HepG2 (cell line): ENCODE data around the gene IL27RA. TPM values are rescaled to one million over a fixed set of nuclear protein-coding genes. Genes with fewer than 3 reads are reported as not detected.

Experiments used
- CHD4 ChIP-seq: fragments of 200-600 bp; sonication (generic); IDR thresholded peaks from 2 replicates; pipeline ENCODE4 v1.7.0; 2017; ENCODE audit warnings: mild to moderate bottlenecking, low read length, borderline replicate concordance
- FOXC1 ChIP-seq: sonication (generic); formaldehyde crosslinking; IDR thresholded peaks from 2 replicates; pipeline ENCODE4 v1.8.0; 2022; ENCODE audit warnings: mild to moderate bottlenecking, missing genetic modification reagents, borderline replicate concordance
- FOXM1 ChIP-seq: sonication (generic); formaldehyde crosslinking; IDR thresholded peaks from 2 replicates; pipeline ENCODE4 v1.5.0; 2020; ENCODE audit warnings: missing genetic modification reagents
- HDAC1 ChIP-seq: sonication (generic); formaldehyde crosslinking; IDR thresholded peaks from 2 replicates; pipeline ENCODE4 v1.5.1; 2020; ENCODE audit warnings: mild to moderate bottlenecking, missing genetic modification reagents
- HDAC6 ChIP-seq: fragments of 200-600 bp; sonication (generic); IDR thresholded peaks from 2 replicates; pipeline ENCODE4 v1.7.0; 2017; ENCODE audit warnings: mild to moderate bottlenecking, antibody characterized with exemption, low read length, low read depth
- KDM4B ChIP-seq: sonication (generic); formaldehyde crosslinking; IDR thresholded peaks from 2 replicates; pipeline ENCODE4 v1.4.0; 2020; ENCODE audit warnings: missing genetic modification reagents
- NFE2L1 ChIP-seq: sonication (generic); formaldehyde crosslinking; IDR thresholded peaks from 2 replicates; pipeline ENCODE4 v1.4.0; 2020; ENCODE audit warnings: missing genetic modification reagents, mild to moderate bottlenecking, borderline replicate concordance
- NR2F6 ChIP-seq, 2 experiments: IDR thresholded peaks; 2 replicates each; pipeline ENCODE4 v1.6.1; 2016; ENCODE audit warnings: antibody characterized with exemption in 1 of 2, mild to moderate bottlenecking in 1 of 2
- NR3C1 ChIP-seq: sonication (generic); formaldehyde crosslinking; IDR thresholded peaks from 2 replicates; pipeline ENCODE4 v1.4.0; 2020; ENCODE audit warnings: missing genetic modification reagents
- SMAD9 ChIP-seq: sonication (generic); formaldehyde crosslinking; IDR thresholded peaks from 2 replicates; pipeline ENCODE4 v1.5.1; 2020; ENCODE audit warnings: mild to moderate bottlenecking, missing genetic modification reagents
- ZNF101 ChIP-seq: sonication (generic); formaldehyde crosslinking; IDR thresholded peaks from 2 replicates; pipeline ENCODE4 v1.4.0; 2020; ENCODE audit warnings: mild to moderate bottlenecking, low read depth, missing genetic modification reagents, borderline replicate concordance
- ZSCAN21 ChIP-seq: sonication (generic); formaldehyde crosslinking; IDR thresholded peaks from 2 replicates; pipeline ENCODE4 v1.8.0; 2022; ENCODE audit warnings: mild to moderate bottlenecking, missing genetic modification reagents, moderate library complexity, borderline replicate concordance
- polyA plus RNA-seq, 8 experiments: library from polyadenylated mRNA; depleted of rRNA in 3 of 8; stranded (reverse) in 7 of 8; unstranded in 1 of 8; fragments of >200 nt; fragmentation: Illumina TruSeq in 4 of 8; extraction: Trizol in 4 of 8; gene quantifications; 2 replicates each; pipeline versions ENCODE4 v1.2.1 to v1.2.3, GENCODE V29; 2011 to 2016; ENCODE audit warnings: low read depth in 4 of 8, missing spikeins in 1 of 8, mixed read lengths in 1 of 8; ENCODE audit not compliant: insufficient read depth in 1 of 8
- total RNA-seq, 5 experiments: library from RNA; depleted of rRNA; stranded (reverse); fragments of >200 nt; fragmentation: Illumina TruSeq; extraction: Trizol; gene quantifications; 2 replicates each; pipeline ENCODE4 v1.2.3, GENCODE V29; 2016; ENCODE audit warnings: low read depth in 1 of 5
- TF ChIP-seq, protein P1 (sequence below): sonication (generic); formaldehyde crosslinking; IDR thresholded peaks from 2 replicates; pipeline ENCODE4 v1.4.0; 2020; ENCODE audit warnings: missing genetic modification reagents
- TF ChIP-seq, protein P2 (sequence below): IDR thresholded peaks from 2 replicates; pipeline ENCODE4 v1.6.1; 2012; ENCODE audit warnings: low read depth, low read length, improper control_type of control experiment
- TF ChIP-seq, protein P3 (sequence below): sonication (generic); formaldehyde crosslinking; IDR thresholded peaks from 2 replicates; pipeline ENCODE4 v1.4.0; 2020; ENCODE audit warnings: mild to moderate bottlenecking, missing genetic modification reagents
- TF ChIP-seq, protein P4 (sequence below): IDR thresholded peaks from 2 replicates; pipeline ENCODE4 v1.6.1; 2016; ENCODE audit warnings: missing biosample characterization, missing genetic modification reagents, low read depth
- TF ChIP-seq, protein P5 (sequence below): IDR thresholded peaks from 2 replicates; pipeline ENCODE4 v1.6.1; 2016; ENCODE audit warnings: low read depth, borderline replicate concordance
- TF ChIP-seq, protein P6 (sequence below): sonication (generic); formaldehyde crosslinking; IDR thresholded peaks from 2 replicates; pipeline ENCODE4 v1.4.0; 2020; ENCODE audit warnings: missing genetic modification reagents, borderline replicate concordance
- TF ChIP-seq, protein P7 (sequence below): sonication (generic); formaldehyde crosslinking; IDR thresholded peaks from 2 replicates; pipeline ENCODE4 v1.4.0; 2020; ENCODE audit warnings: low read depth, mild to moderate bottlenecking, missing genetic modification reagents

The IL27RA gene
- total and polyA plus RNA-seq, 2 of the 13 experiments (the other 11 are each of a cell fraction or from before 2014, with no cell fraction given): 3.5 to 8.1 TPM

DNA sequence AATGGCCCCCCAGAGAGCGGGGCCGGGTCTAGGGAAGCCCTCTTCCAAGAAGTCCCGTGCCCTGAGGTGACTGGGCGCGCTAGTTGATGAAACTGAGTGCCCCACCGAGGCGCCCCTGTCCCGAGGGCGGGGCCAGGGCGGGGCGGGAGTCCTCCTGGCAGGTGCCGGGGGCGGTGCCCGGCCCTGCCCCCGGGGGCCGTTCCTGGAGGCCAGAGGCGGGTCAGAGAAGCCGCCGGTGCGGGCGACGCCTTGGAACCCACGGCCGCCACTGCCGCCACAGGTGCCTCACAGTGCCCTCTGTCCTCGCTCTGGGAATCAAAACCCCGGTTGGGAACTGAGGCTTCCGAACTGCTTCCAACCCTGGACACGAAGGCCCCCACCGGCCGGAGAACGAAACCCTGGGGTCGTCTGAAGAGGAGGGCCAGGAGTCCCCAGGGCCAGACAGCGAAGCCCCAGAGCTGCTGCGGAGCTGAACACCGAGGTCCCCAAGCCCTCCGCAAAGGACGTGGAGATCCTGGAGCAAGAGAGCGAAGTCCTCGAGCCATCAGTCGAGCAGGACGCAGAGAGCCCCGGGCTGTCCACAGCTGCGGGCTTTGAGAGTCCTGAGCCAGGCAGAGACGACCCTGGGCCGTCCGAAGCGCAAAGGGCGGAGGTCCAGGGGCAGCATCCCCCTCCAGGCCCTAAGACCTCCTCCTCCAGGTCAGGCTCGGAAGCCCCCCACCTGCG, 41.1 kb downstream of the IL27RA start, which contains the start of gene MISP3 (continued):
- TF ChIP-seq, protein P1, sequence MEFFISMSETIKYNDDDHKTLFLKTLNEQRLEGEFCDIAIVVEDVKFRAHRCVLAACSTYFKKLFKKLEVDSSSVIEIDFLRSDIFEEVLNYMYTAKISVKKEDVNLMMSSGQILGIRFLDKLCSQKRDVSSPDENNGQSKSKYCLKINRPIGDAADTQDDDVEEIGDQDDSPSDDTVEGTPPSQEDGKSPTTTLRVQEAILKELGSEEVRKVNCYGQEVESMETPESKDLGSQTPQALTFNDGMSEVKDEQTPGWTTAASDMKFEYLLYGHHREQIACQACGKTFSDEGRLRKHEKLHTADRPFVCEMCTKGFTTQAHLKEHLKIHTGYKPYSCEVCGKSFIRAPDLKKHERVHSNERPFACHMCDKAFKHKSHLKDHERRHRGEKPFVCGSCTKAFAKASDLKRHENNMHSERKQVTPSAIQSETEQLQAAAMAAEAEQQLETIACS (CRISPR knock-in tag): no peak
- TF ChIP-seq FOXM1 (CRISPR knock-in tag): no peak
- TF ChIP-seq FOXC1: peak; percentile 56; the same call in 1 of the 2 replicates
- TF ChIP-seq, protein P2, sequence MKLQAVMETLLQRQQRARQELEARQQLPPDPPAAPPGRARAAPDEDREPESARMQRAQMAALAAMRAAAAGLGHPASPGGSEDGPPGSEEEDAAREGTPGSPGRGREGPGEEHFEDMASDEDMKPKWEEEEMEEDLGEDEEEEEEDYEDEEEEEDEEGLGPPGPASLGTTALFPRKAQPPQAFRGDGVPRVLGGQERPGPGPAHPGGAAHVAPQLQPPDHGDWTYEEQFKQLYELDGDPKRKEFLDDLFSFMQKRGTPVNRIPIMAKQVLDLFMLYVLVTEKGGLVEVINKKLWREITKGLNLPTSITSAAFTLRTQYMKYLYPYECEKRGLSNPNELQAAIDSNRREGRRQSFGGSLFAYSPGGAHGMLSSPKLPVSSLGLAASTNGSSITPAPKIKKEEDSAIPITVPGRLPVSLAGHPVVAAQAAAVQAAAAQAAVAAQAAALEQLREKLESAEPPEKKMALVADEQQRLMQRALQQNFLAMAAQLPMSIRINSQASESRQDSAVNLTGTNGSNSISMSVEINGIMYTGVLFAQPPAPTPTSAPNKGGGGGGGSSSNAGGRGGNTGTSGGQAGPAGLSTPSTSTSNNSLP: no peak
- TF ChIP-seq NR2F6 (IDR thresholded peaks at IDR 0.05): no peak
- no peak for TF ChIP-seq NR2F6 (CRISPR knock-in tag; IDR thresholded peaks at IDR 0.05)
- TF ChIP-seq KDM4B: no peak
- no peak for TF ChIP-seq CHD4
- TF ChIP-seq HDAC6: no peak
- TF ChIP-seq, protein P3, sequence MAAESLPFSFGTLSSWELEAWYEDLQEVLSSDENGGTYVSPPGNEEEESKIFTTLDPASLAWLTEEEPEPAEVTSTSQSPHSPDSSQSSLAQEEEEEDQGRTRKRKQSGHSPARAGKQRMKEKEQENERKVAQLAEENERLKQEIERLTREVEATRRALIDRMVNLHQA (CRISPR knock-in tag): no peak
- TF ChIP-seq, protein P4, sequence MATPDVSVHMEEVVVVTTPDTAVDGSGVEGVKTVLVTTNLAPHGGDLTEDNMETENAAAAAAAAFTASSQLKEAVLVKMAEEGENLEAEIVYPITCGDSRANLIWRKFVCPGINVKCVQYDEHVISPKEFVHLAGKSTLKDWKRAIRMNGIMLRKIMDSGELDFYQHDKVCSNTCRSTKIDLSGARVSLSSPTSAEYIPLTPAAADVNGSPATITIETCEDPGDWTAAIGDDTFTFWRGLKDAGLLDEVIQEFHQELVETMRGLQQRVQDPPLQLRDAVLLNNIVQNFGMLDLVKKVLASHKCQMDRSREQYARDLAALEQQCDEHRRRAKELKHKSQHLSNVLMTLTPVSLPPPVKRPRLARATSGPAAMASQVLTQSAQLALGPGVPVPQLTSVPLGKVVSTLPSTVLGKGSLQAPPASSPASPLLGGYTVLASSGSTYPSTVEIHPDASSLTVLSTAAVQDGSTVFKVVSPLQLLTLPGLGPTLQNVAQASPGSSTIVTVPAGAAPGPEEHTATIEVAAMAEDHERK (CRISPR knock-in tag): no peak
- TF ChIP-seq, protein P5, sequence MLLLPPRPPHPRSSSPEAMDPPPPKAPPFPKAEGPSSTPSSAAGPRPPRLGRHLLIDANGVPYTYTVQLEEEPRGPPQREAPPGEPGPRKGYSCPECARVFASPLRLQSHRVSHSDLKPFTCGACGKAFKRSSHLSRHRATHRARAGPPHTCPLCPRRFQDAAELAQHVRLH (CRISPR knock-in tag): no peak
- TF ChIP-seq, protein P6, sequence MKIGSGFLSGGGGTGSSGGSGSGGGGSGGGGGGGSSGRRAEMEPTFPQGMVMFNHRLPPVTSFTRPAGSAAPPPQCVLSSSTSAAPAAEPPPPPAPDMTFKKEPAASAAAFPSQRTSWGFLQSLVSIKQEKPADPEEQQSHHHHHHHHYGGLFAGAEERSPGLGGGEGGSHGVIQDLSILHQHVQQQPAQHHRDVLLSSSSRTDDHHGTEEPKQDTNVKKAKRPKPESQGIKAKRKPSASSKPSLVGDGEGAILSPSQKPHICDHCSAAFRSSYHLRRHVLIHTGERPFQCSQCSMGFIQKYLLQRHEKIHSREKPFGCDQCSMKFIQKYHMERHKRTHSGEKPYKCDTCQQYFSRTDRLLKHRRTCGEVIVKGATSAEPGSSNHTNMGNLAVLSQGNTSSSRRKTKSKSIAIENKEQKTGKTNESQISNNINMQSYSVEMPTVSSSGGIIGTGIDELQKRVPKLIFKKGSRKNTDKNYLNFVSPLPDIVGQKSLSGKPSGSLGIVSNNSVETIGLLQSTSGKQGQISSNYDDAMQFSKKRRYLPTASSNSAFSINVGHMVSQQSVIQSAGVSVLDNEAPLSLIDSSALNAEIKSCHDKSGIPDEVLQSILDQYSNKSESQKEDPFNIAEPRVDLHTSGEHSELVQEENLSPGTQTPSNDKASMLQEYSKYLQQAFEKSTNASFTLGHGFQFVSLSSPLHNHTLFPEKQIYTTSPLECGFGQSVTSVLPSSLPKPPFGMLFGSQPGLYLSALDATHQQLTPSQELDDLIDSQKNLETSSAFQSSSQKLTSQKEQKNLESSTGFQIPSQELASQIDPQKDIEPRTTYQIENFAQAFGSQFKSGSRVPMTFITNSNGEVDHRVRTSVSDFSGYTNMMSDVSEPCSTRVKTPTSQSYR (CRISPR knock-in tag): no peak
- no peak for TF ChIP-seq ZSCAN21 (CRISPR knock-in tag)
- no peak for TF ChIP-seq SMAD9 (CRISPR knock-in tag)
- no peak for TF ChIP-seq NR3C1
- TF ChIP-seq HDAC1: no peak; the same call in 1 of the 2 replicates
- no peak for TF ChIP-seq NFE2L1 (CRISPR knock-in tag)
- TF ChIP-seq, protein P7, sequence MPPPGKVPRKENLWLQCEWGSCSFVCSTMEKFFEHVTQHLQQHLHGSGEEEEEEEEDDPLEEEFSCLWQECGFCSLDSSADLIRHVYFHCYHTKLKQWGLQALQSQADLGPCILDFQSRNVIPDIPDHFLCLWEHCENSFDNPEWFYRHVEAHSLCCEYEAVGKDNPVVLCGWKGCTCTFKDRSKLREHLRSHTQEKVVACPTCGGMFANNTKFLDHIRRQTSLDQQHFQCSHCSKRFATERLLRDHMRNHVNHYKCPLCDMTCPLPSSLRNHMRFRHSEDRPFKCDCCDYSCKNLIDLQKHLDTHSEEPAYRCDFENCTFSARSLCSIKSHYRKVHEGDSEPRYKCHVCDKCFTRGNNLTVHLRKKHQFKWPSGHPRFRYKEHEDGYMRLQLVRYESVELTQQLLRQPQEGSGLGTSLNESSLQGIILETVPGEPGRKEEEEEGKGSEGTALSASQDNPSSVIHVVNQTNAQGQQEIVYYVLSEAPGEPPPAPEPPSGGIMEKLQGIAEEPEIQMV (CRISPR knock-in tag): no peak
- no peak for TF ChIP-seq ZNF101 (CRISPR knock-in tag)
